ENCODE measurements around the gene TWF1.
"Not testable (repeated sequence)": the region's sequence is repeated elsewhere in the genome, so short reads cannot be mapped to it uniquely, and the experiment has no call there.

Gene TWF1

GRCh38 chr12:43805149-43805859, 813 bp downstream of the TWF1 start:
- DNase-seq (ENCODE audit: low spot score): peak; percentile 17

- DNase-seq (ENCODE audit: low spot score): no peak
Observed at GRCh38 chr12:43797561-43798217, 8.4 kb downstream of the TWF1 start.

- peak; percentile 29 for DNase-seq (ENCODE audit: low spot score)
Observed at GRCh38 chr12:43795716-43796280, 10.3 kb downstream of the TWF1 start.

- DNase-seq (ENCODE audit: low spot score): peak; percentile 74
Observed at GRCh38 chr12:43789941-43790340, 16.2 kb downstream of the TWF1 start.

GRCh38 chr12:43786899-43787693, 19.0 kb downstream of the TWF1 start:
- DNase-seq (ENCODE audit: low spot score): no peak

- peak; percentile 15 for DNase-seq (ENCODE audit: low spot score)
Observed at GRCh38 chr12:43776498-43776897, 29.6 kb downstream of the TWF1 start.

GRCh38 chr12:43766291-43766690, 39.8 kb downstream of the TWF1 start:
- DNase-seq (ENCODE audit: low spot score): no peak

GRCh38 chr12:43764528-43764927, 41.6 kb downstream of the TWF1 start:
- no peak for DNase-seq (ENCODE audit: low spot score)

GRCh38 chr12:43763769-43764168, 42.3 kb downstream of the TWF1 start:
- no peak for DNase-seq (ENCODE audit: low spot score)

- peak; percentile 32 for DNase-seq (ENCODE audit: low spot score)
Observed at GRCh38 chr12:43762596-43762995, 43.5 kb downstream of the TWF1 start.

- DNase-seq (ENCODE audit: low spot score): no peak
Observed at GRCh38 chr12:43761500-43761899, 44.6 kb downstream of the TWF1 start.

- DNase-seq (ENCODE audit: low spot score): no peak
Observed at GRCh38 chr12:43760396-43760795, 45.7 kb downstream of the TWF1 start.

- peak; percentile 98 for DNase-seq (ENCODE audit: low spot score)
Observed at GRCh38 chr12:43758728-43759563, 47.2 kb downstream of the TWF1 start, which contains the start of the genes IRAK4 and PUS7L. Gene IRAK4, plus strand, starts transcription at chr12:43758951. Its CDS starts 9,161 bp downstream, at chr12:43768112. Gene PUS7L, minus strand, starts transcription at chr12:43758790. Its CDS starts 3,545 bp downstream, at chr12:43755245.

- DNase-seq (ENCODE audit: low spot score): peak; percentile 47
Observed at GRCh38 chr12:43758247-43758727, 47.8 kb downstream of the TWF1 start.

GRCh38 chr12:43754015-43754414, 52.1 kb downstream of the TWF1 start:
- no peak for DNase-seq (ENCODE audit: low spot score)

- DNase-seq (ENCODE audit: low spot score): not testable (repeated sequence)
Observed at GRCh38 chr12:43751360-43751759, 54.8 kb downstream of the TWF1 start.

- no peak for DNase-seq (ENCODE audit: low spot score)
Observed at GRCh38 chr12:43750814-43751213, 55.3 kb downstream of the TWF1 start.

- DNase-seq (ENCODE audit: low spot score): no peak
Observed at GRCh38 chr12:43749016-43749415, 57.1 kb downstream of the TWF1 start.

GRCh38 chr12:43744826-43745225, 61.3 kb downstream of the TWF1 start:
- DNase-seq (ENCODE audit: low spot score): no peak

Measured in kidney tubule cell (primary cell).